PC-3 (cell line): Measurements from ENCODE around the gene STAT6. TPM values are rescaled to one million over a fixed set of nuclear protein-coding genes. Genes with fewer than 3 reads are reported as not detected.

ENCODE experiments used
- ATAC-seq: fragments of 200-7000 bp; cut with Tn5 transposase; 2 replicates; pipeline ENCODE4 v1.9.1; 2020; ENCODE audit warnings: mild to moderate bottlenecking, moderate library complexity
- BruUV-seq: library from RNA; stranded (reverse); fragments of 400-500 nt; replicated peaks from 2 replicates; lab custom pipeline; 2021; lab: Mats Ljungman, UMichigan
- CTCF ChIA-PET: fragments of 300-600 bp; sonication (Branson Sonifier 250); formaldehyde crosslinking; loops from one replicate; lab custom pipeline; 2022; ENCODE audit warnings: antibody characterized with exemption; lab: Charles Lee
- POLR2A ChIA-PET: fragments of 300-600 bp; sonication (Branson Sonifier 250); formaldehyde crosslinking; loops from one replicate; lab custom pipeline; 2022; ENCODE audit warnings: antibody characterized with exemption; ENCODE audit not compliant: unreplicated experiment; lab: Charles Lee
- DNase-seq: peaks from one replicate; pipeline ENCODE4 v3.0.0-alpha.2; 2015
- H2AFZ ChIP-seq: fragments of 300-600 bp; sonication (generic); 2 replicates; pipeline ENCODE4 v1.6.0; 2016; ENCODE audit warnings: antibody characterized with exemption, low read length
- H3F3A ChIP-seq: fragments of 300-600 bp; sonication (generic); one replicate; pipeline ENCODE4 v1.6.0; 2017; ENCODE audit warnings: antibody characterized with exemption, low read length, control low read depth, mild to moderate bottlenecking; ENCODE audit not compliant: unreplicated experiment
- H3K27ac ChIP-seq: fragments of 300-600 bp; sonication (generic); 2 replicates; pipeline ENCODE4 v1.5.1; 2016; ENCODE audit warnings: mild to moderate bottlenecking, low read length
- H3K27me3 ChIP-seq: fragments of 300-600 bp; sonication (generic); 2 replicates; pipeline ENCODE4 v1.6.1; 2016; ENCODE audit warnings: low read length, mixed read lengths
- H3K36me3 ChIP-seq: fragments of 300-600 bp; sonication (generic); 2 replicates; pipeline ENCODE4 v1.6.1; 2016; ENCODE audit warnings: low read depth, mixed run types, low read length, mixed read lengths
- H3K4me1 ChIP-seq: fragments of 300-600 bp; sonication (generic); 2 replicates; pipeline ENCODE4 v1.5.1; 2016; ENCODE audit warnings: low read length; ENCODE audit not compliant: insufficient read depth
- H3K4me2 ChIP-seq: fragments of 300-600 bp; sonication (generic); 2 replicates; pipeline ENCODE4 v1.6.0; 2016; ENCODE audit warnings: low read length
- H3K4me3 ChIP-seq: fragments of 300-600 bp; sonication (generic); 2 replicates; pipeline ENCODE4 v1.5.1; 2016; ENCODE audit warnings: mild to moderate bottlenecking, low read length, mixed read lengths
- H3K79me2 ChIP-seq: fragments of 300-600 bp; sonication (generic); 2 replicates; pipeline ENCODE4 v1.6.1; 2017; ENCODE audit warnings: low read length, mixed read lengths
- H3K9ac ChIP-seq: fragments of 300-600 bp; sonication (generic); 2 replicates; pipeline ENCODE4 v1.6.0; 2016; ENCODE audit warnings: mild to moderate bottlenecking, low read length
- H3K9me2 ChIP-seq: fragments of 300-600 bp; sonication (generic); replicated peaks from 2 replicates; pipeline ENCODE4 v1.6.1; 2016; ENCODE audit warnings: mixed run types, low read length, mixed read lengths
- H3K9me3 ChIP-seq: fragments of 300-600 bp; sonication (generic); 2 replicates; pipeline ENCODE4 v1.6.1; 2016; ENCODE audit warnings: low read length, mixed read lengths
- H4K20me1 ChIP-seq: fragments of 300-600 bp; sonication (generic); 2 replicates; pipeline ENCODE4 v1.6.1; 2016; ENCODE audit warnings: low read length, mixed read lengths
- EZH2 ChIP-seq: fragments of 300-600 bp; sonication (generic); IDR thresholded peaks from one replicate; pipeline ENCODE4 v1.6.1; 2017; ENCODE audit warnings: antibody characterized with exemption, mild to moderate bottlenecking, low read length; ENCODE audit not compliant: unreplicated experiment
- EZH2phosphoT487 ChIP-seq: fragments of 300-600 bp; sonication (generic); IDR thresholded peaks from 2 replicates; pipeline ENCODE4 v1.6.1; 2018; ENCODE audit warnings: mild to moderate bottlenecking, antibody characterized with exemption, low read length, borderline replicate concordance
- intact Hi-C: fragments of 100-400 bp; cut with micrococcal nuclease; formaldehyde crosslinking; loops from 2 replicates; pipeline ENCODE4 v1.9.0; 2023
- total RNA-seq: library from RNA; depleted of rRNA; stranded (reverse); fragments of >200 nt; gene quantifications from 2 replicates; pipeline ENCODE4 v1.2.3, GENCODE V29; 2014
- TF ChIP-seq, protein P1 (sequence below): fragments of 300-600 bp; sonication (generic); conservative IDR thresholded peaks from 2 replicates; pipeline ENCODE4 v1.5.1; 2017; ENCODE audit warnings: antibody characterized with exemption, low read depth, mild to moderate bottlenecking, low read length

Gene STAT6
- total RNA-seq, 1 experiment from 2014 or later, result 28.4 TPM

- DNase-seq (peak; percentile 62), ATAC-seq (peak; percentile 65)
- Histone ChIP-seq H3F3A (no peaks in the 10 kb centered on the region), H2AFZ (peak overlapping the region; percentile 99), H3K27me3 (no peaks in the 10 kb centered on the region), H3K27ac (peak overlapping the region; percentile 49), H3K79me2 (peaks cover 4% of the 10 kb centered on the region; the same call in 1 of the 2 replicates), H3K9me3 (no peaks in the 10 kb centered on the region), H3K4me2 (peak overlapping the region; percentile 99), H3K9ac (peak overlapping the region; percentile 79), H3K4me3 (peak overlapping the region; percentile 94), H3K36me3 (no peaks in the 10 kb centered on the region), H3K9me2 (no peaks in the 10 kb centered on the region), H3K4me1 (peaks cover 18% of the 10 kb centered on the region; the same call in 1 of the 2 replicates), H4K20me1 (no peaks in the 10 kb centered on the region)
- ChIA-PET POLR2A (no interaction called here), CTCF (interaction anchor here (0.5 to 2.1 kb wide), 6 partner anchors 48 to 104 kb away, joined by 3 to 17 read pairs (median 3); partner anchors contain the start of gene SHMT2)
- intact Hi-C loops, result loop anchor here (2.0 kb wide), 1 partner anchor 26 kb away; no protein-coding TSS in a partner anchor
- no peak for TF ChIP-seq EZH2phosphoT487
- TF ChIP-seq, protein P1, sequence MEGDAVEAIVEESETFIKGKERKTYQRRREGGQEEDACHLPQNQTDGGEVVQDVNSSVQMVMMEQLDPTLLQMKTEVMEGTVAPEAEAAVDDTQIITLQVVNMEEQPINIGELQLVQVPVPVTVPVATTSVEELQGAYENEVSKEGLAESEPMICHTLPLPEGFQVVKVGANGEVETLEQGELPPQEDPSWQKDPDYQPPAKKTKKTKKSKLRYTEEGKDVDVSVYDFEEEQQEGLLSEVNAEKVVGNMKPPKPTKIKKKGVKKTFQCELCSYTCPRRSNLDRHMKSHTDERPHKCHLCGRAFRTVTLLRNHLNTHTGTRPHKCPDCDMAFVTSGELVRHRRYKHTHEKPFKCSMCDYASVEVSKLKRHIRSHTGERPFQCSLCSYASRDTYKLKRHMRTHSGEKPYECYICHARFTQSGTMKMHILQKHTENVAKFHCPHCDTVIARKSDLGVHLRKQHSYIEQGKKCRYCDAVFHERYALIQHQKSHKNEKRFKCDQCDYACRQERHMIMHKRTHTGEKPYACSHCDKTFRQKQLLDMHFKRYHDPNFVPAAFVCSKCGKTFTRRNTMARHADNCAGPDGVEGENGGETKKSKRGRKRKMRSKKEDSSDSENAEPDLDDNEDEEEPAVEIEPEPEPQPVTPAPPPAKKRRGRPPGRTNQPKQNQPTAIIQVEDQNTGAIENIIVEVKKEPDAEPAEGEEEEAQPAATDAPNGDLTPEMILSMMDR, result peak; percentile 50
- no peak for TF ChIP-seq EZH2
- TSS peak; percentile 60 for BruUV-seq
Observed at GRCh38 chr12:57127101-57127725, 16.1 kb upstream of the STAT6 start.

GRCh38 chr12:57126561-57126960, 15.4 kb upstream of the STAT6 start:
- no peak overlapping the region for H3K9ac ChIP-seq
- no peaks in the 10 kb centered on the region for H3F3A ChIP-seq
- TF ChIP-seq, protein P1, result no peak
- no peak for TF ChIP-seq EZH2phosphoT487
- TF ChIP-seq EZH2, result no peak
- POLR2A ChIA-PET, result no interaction called here
- no peaks in the 10 kb centered on the region for H3K9me3 ChIP-seq
- peak overlapping the region; percentile 99; the same call in 1 of the 2 replicates for H2AFZ ChIP-seq
- peaks cover 13% of the 10 kb centered on the region; the same call in 1 of the 2 replicates for H3K4me1 ChIP-seq
- peaks cover 4% of the 10 kb centered on the region; the same call in 1 of the 2 replicates for H3K79me2 ChIP-seq
- no TSS peak for BruUV-seq
- no peaks in the 10 kb centered on the region for H3K9me2 ChIP-seq
- intact Hi-C loops, result loop anchor here (2.0 kb wide), 1 partner anchor 26 kb away; no protein-coding TSS in a partner anchor
- peak overlapping the region; percentile 99 for H3K4me2 ChIP-seq
- ATAC-seq (no peak), DNase-seq (no peak)
- CTCF ChIA-PET, result interaction anchor here (0.5 to 2.1 kb wide), 4 partner anchors 49 to 104 kb away, joined by 3 to 17 read pairs (median 4); partner anchors contain the start of gene SHMT2
- H3K27me3 ChIP-seq, result no peaks in the 10 kb centered on the region
- peak overlapping the region; percentile 94; the same call in 1 of the 2 replicates for H3K4me3 ChIP-seq
- no peak overlapping the region for H3K27ac ChIP-seq
- no peaks in the 10 kb centered on the region for H3K36me3 ChIP-seq
- no peaks in the 10 kb centered on the region for H4K20me1 ChIP-seq

GRCh38 chr12:57126061-57126460, 14.9 kb upstream of the STAT6 start:
- H3K27me3 ChIP-seq, result no peaks in the 10 kb centered on the region
- DNase-seq, result no peak
- TF ChIP-seq EZH2 (no peak), EZH2phosphoT487 (no peak)
- TF ChIP-seq, protein P1, result no peak
- ChIA-PET CTCF (interaction anchor here (1.3 kb wide), 1 partner anchor 57 kb away, joined by 5 read pairs; no protein-coding TSS in a partner anchor), POLR2A (no interaction called here)
- no peak overlapping the region for H3K4me3 ChIP-seq
- H3K9ac ChIP-seq, result no peak overlapping the region
- H4K20me1 ChIP-seq, result no peaks in the 10 kb centered on the region
- peaks cover 4% of the 10 kb centered on the region; the same call in 1 of the 2 replicates for H3K79me2 ChIP-seq
- H2AFZ ChIP-seq, result no peak overlapping the region
- H3K4me1 ChIP-seq, result peaks cover 10% of the 10 kb centered on the region; the same call in 1 of the 2 replicates
- H3K9me2 ChIP-seq, result no peaks in the 10 kb centered on the region
- no peak overlapping the region for H3K4me2 ChIP-seq
- H3K27ac ChIP-seq, result no peak overlapping the region
- ATAC-seq, result no peak
- no peaks in the 10 kb centered on the region for H3K36me3 ChIP-seq
- H3F3A ChIP-seq, result no peaks in the 10 kb centered on the region
- BruUV-seq, result no TSS peak
- intact Hi-C loops, result loop anchor here (2.0 kb wide), 1 partner anchor 27 kb away; no protein-coding TSS in a partner anchor
- no peaks in the 10 kb centered on the region for H3K9me3 ChIP-seq
